Measurements from ENCODE around the gene MARCHF3. TPM values are rescaled to one million over a fixed set of nuclear protein-coding genes. Genes with fewer than 3 reads are reported as not detected.

The MARCHF3 gene
- total and polyA plus RNA-seq, 3 experiments from 2014 or later, result 1.9 to 2.9 (median 2.5) TPM

- ChIA-PET CTCF (no interaction called here), POLR2A (no interaction called here)
- Mint-ChIP-seq H3K4me3 (no peak overlapping the region), H3K9me3 (no peaks in the 10 kb centered on the region), H3K36me3 (peaks cover 0 to 2% (median 0%) of the 10 kb centered on the region in 3 donors), H3K27me3 (no peaks in the 10 kb centered on the region), H3K27ac (peak overlapping the region in 1 of 8 donors; percentile 41), H3K4me1 (peaks cover 10 to 12% (median 11%) of the 10 kb centered on the region in 3 donors)
- Histone ChIP-seq H3K4me1 (ENCODE audit: insufficient read depth, low read length) (peaks cover 11% of the 10 kb centered on the region), H3K27ac (ENCODE audit: low read depth, low read length) (no peak overlapping the region), H3K27me3 (ENCODE audit: insufficient read depth, low read length, poor library complexity, severe bottlenecking) (no peaks in the 10 kb centered on the region), H3K9me3 (ENCODE audit: low read length) (no peaks in the 10 kb centered on the region), H3K4me3 (ENCODE audit: low read length) (no peak overlapping the region), H3K36me3 (ENCODE audit: insufficient read depth, low read length) (no peaks in the 10 kb centered on the region)
- DNase-seq, result no peak
Observed at GRCh38 chr5:126983874-126984266, 46.5 kb downstream of the MARCHF3 start.

GRCh38 chr5:126982926-126983873 lies 47.2 kb downstream of the MARCHF3 start:
- peak overlapping the region in 2 of 8 donors; percentile 7 to 81 for H3K27ac Mint-ChIP-seq
- no peak for DNase-seq
- Histone ChIP-seq H3K4me3 (ENCODE audit: low read length) (no peak overlapping the region), H3K36me3 (ENCODE audit: insufficient read depth, low read length) (no peaks in the 10 kb centered on the region), H3K9me3 (ENCODE audit: low read length) (no peaks in the 10 kb centered on the region), H3K4me1 (ENCODE audit: insufficient read depth, low read length) (peaks cover 5% of the 10 kb centered on the region), H3K27me3 (ENCODE audit: insufficient read depth, low read length, poor library complexity, severe bottlenecking) (no peaks in the 10 kb centered on the region), H3K27ac (ENCODE audit: low read depth, low read length) (no peak overlapping the region)
- peaks cover 6 to 7% (median 6%) of the 10 kb centered on the region in 3 donors for H3K4me1 Mint-ChIP-seq
- H3K9me3 Mint-ChIP-seq, result no peaks in the 10 kb centered on the region
- H3K36me3 Mint-ChIP-seq, result peaks cover 0 to 2% (median 0%) of the 10 kb centered on the region in 3 donors
- peak overlapping the region in 1 of 7 donors; percentile 52 for H3K4me3 Mint-ChIP-seq
- no peaks in the 10 kb centered on the region for H3K27me3 Mint-ChIP-seq
- CTCF ChIA-PET, result no interaction called here
- POLR2A ChIA-PET, result no interaction called here

GRCh38 chr5:126982202-126982601 lies 48.2 kb downstream of the MARCHF3 start:
- H3K36me3 ChIP-seq (ENCODE audit: insufficient read depth, low read length), result no peaks in the 10 kb centered on the region
- peaks cover 0 to 2% (median 0%) of the 10 kb centered on the region in 3 donors for H3K36me3 Mint-ChIP-seq
- H3K27me3 ChIP-seq (ENCODE audit: insufficient read depth, low read length, poor library complexity, severe bottlenecking), result no peaks in the 10 kb centered on the region
- no peaks in the 10 kb centered on the region for H3K9me3 Mint-ChIP-seq
- H3K27ac Mint-ChIP-seq, result no peak overlapping the region
- H3K9me3 ChIP-seq (ENCODE audit: low read length), result no peaks in the 10 kb centered on the region
- no peak for DNase-seq
- H3K4me3 ChIP-seq (ENCODE audit: low read length), result no peak overlapping the region
- H3K27me3 Mint-ChIP-seq, result no peaks in the 10 kb centered on the region
- ChIA-PET POLR2A (no interaction called here), CTCF (interaction anchor here (0.6 kb wide), 1 partner anchor 11 kb away, joined by 3 read pairs; no protein-coding TSS in a partner anchor)
- H3K4me1 Mint-ChIP-seq, result peaks cover 0 to 1% (median 0%) of the 10 kb centered on the region in 3 donors
- no peak overlapping the region for H3K4me3 Mint-ChIP-seq
- no peaks in the 10 kb centered on the region for H3K4me1 ChIP-seq (ENCODE audit: insufficient read depth, low read length)
- no peak overlapping the region for H3K27ac ChIP-seq (ENCODE audit: low read depth, low read length)

GRCh38 chr5:126981701-126982100 lies 48.7 kb downstream of the MARCHF3 start:
- POLR2A ChIA-PET, result no interaction called here
- no peak for DNase-seq
- Mint-ChIP-seq H3K27ac (no peak overlapping the region), H3K36me3 (peaks cover 0 to 2% (median 0%) of the 10 kb centered on the region in 3 donors), H3K4me3 (no peak overlapping the region), H3K27me3 (no peaks in the 10 kb centered on the region), H3K9me3 (no peaks in the 10 kb centered on the region), H3K4me1 (peaks cover 0 to 1% (median 0%) of the 10 kb centered on the region in 3 donors)
- H3K9me3 ChIP-seq (ENCODE audit: low read length), result no peaks in the 10 kb centered on the region
- no peaks in the 10 kb centered on the region for H3K27me3 ChIP-seq (ENCODE audit: insufficient read depth, low read length, poor library complexity, severe bottlenecking)
- CTCF ChIA-PET, result interaction anchor here (0.6 kb wide), 1 partner anchor 10 kb away, joined by 3 read pairs; no protein-coding TSS in a partner anchor
- no peak overlapping the region for H3K27ac ChIP-seq (ENCODE audit: low read depth, low read length)
- no peaks in the 10 kb centered on the region for H3K36me3 ChIP-seq (ENCODE audit: insufficient read depth, low read length)
- no peak overlapping the region for H3K4me3 ChIP-seq (ENCODE audit: low read length)
- H3K4me1 ChIP-seq (ENCODE audit: insufficient read depth, low read length), result no peaks in the 10 kb centered on the region

- Mint-ChIP-seq H3K36me3 (peaks cover 0 to 2% (median 0%) of the 10 kb centered on the region in 3 donors), H3K4me1 (peaks cover 0 to 1% (median 0%) of the 10 kb centered on the region in 3 donors), H3K27ac (no peak overlapping the region), H3K9me3 (no peaks in the 10 kb centered on the region), H3K27me3 (no peaks in the 10 kb centered on the region), H3K4me3 (no peak overlapping the region)
- H3K4me3 ChIP-seq (ENCODE audit: low read length), result no peak overlapping the region
- H3K27ac ChIP-seq (ENCODE audit: low read depth, low read length), result no peak overlapping the region
- H3K4me1 ChIP-seq (ENCODE audit: insufficient read depth, low read length), result no peaks in the 10 kb centered on the region
- no peaks in the 10 kb centered on the region for H3K27me3 ChIP-seq (ENCODE audit: insufficient read depth, low read length, poor library complexity, severe bottlenecking)
- DNase-seq, result no peak
- no peaks in the 10 kb centered on the region for H3K36me3 ChIP-seq (ENCODE audit: insufficient read depth, low read length)
- CTCF ChIA-PET, result no interaction called here
- POLR2A ChIA-PET, result no interaction called here
- no peaks in the 10 kb centered on the region for H3K9me3 ChIP-seq (ENCODE audit: low read length)
Observed at GRCh38 chr5:126981222-126981621, 49.1 kb downstream of the MARCHF3 start.

- no peaks in the 10 kb centered on the region for H3K27me3 ChIP-seq (ENCODE audit: insufficient read depth, low read length, poor library complexity, severe bottlenecking)
- H3K9me3 ChIP-seq (ENCODE audit: low read length), result no peaks in the 10 kb centered on the region
- Mint-ChIP-seq H3K27me3 (no peaks in the 10 kb centered on the region), H3K4me1 (peaks cover 2 to 8% (median 3%) of the 10 kb centered on the region in 3 donors), H3K4me3 (peak overlapping the region in 1 of 7 donors; percentile 28), H3K27ac (no peak overlapping the region), H3K9me3 (no peaks in the 10 kb centered on the region), H3K36me3 (no peaks in the 10 kb centered on the region)
- CTCF ChIA-PET, result no interaction called here
- H3K36me3 ChIP-seq (ENCODE audit: insufficient read depth, low read length), result no peaks in the 10 kb centered on the region
- H3K4me3 ChIP-seq (ENCODE audit: low read length), result no peak overlapping the region
- POLR2A ChIA-PET, result no interaction called here
- H3K27ac ChIP-seq (ENCODE audit: low read depth, low read length), result no peak overlapping the region
- peaks cover 3% of the 10 kb centered on the region for H3K4me1 ChIP-seq (ENCODE audit: insufficient read depth, low read length)
- DNase-seq, result no peak
Observed at GRCh38 chr5:126978258-126978657, 52.1 kb downstream of the MARCHF3 start.

GRCh38 chr5:126976520-126977172 lies 53.7 kb downstream of the MARCHF3 start:
- H3K36me3 ChIP-seq (ENCODE audit: insufficient read depth, low read length), result no peaks in the 10 kb centered on the region
- peak overlapping the region in 2 of 8 donors; percentile 11 to 76 for H3K27ac Mint-ChIP-seq
- ChIA-PET CTCF (no interaction called here), POLR2A (no interaction called here)
- peak overlapping the region; percentile 68 for H3K27ac ChIP-seq (ENCODE audit: low read depth, low read length)
- H3K9me3 ChIP-seq (ENCODE audit: low read length), result no peaks in the 10 kb centered on the region
- peaks cover 19% of the 10 kb centered on the region for H3K4me1 ChIP-seq (ENCODE audit: insufficient read depth, low read length)
- H3K9me3 Mint-ChIP-seq, result no peaks in the 10 kb centered on the region
- no peak for DNase-seq
- no peak overlapping the region for H3K4me3 Mint-ChIP-seq
- H3K4me3 ChIP-seq (ENCODE audit: low read length), result no peak overlapping the region
- H3K27me3 Mint-ChIP-seq, result no peaks in the 10 kb centered on the region
- no peaks in the 10 kb centered on the region for H3K36me3 Mint-ChIP-seq
- no peaks in the 10 kb centered on the region for H3K27me3 ChIP-seq (ENCODE audit: insufficient read depth, low read length, poor library complexity, severe bottlenecking)
- peaks cover 18 to 21% (median 19%) of the 10 kb centered on the region in 3 donors for H3K4me1 Mint-ChIP-seq

GRCh38 chr5:126975796-126976195 lies 54.6 kb downstream of the MARCHF3 start:
- Mint-ChIP-seq H3K9me3 (no peaks in the 10 kb centered on the region), H3K4me1 (peaks cover 20 to 22% (median 21%) of the 10 kb centered on the region in 3 donors), H3K4me3 (no peak overlapping the region), H3K27ac (peak overlapping the region in 1 of 8 donors; percentile 5), H3K36me3 (no peaks in the 10 kb centered on the region), H3K27me3 (peaks cover 0 to 2% of the 10 kb centered on the region in 2 donors)
- Histone ChIP-seq H3K36me3 (ENCODE audit: insufficient read depth, low read length) (no peaks in the 10 kb centered on the region), H3K4me3 (ENCODE audit: low read length) (no peak overlapping the region), H3K9me3 (ENCODE audit: low read length) (no peaks in the 10 kb centered on the region), H3K4me1 (ENCODE audit: insufficient read depth, low read length) (peaks cover 23% of the 10 kb centered on the region), H3K27me3 (ENCODE audit: insufficient read depth, low read length, poor library complexity, severe bottlenecking) (no peaks in the 10 kb centered on the region), H3K27ac (ENCODE audit: low read depth, low read length) (peak overlapping the region; percentile 68)
- POLR2A ChIA-PET, result no interaction called here
- DNase-seq, result no peak
- CTCF ChIA-PET, result no interaction called here
